Raji (cell line): ENCODE measurements around the gene MYOF.

Experiments used
- POLR2A ChIP-seq: IDR thresholded peaks from 2 replicates; pipeline ENCODE4 v1.6.1; 2011; ENCODE audit warnings: low read depth, low read length, control low read depth; ENCODE audit not compliant: insufficient read depth

The MYOF gene, protein sequence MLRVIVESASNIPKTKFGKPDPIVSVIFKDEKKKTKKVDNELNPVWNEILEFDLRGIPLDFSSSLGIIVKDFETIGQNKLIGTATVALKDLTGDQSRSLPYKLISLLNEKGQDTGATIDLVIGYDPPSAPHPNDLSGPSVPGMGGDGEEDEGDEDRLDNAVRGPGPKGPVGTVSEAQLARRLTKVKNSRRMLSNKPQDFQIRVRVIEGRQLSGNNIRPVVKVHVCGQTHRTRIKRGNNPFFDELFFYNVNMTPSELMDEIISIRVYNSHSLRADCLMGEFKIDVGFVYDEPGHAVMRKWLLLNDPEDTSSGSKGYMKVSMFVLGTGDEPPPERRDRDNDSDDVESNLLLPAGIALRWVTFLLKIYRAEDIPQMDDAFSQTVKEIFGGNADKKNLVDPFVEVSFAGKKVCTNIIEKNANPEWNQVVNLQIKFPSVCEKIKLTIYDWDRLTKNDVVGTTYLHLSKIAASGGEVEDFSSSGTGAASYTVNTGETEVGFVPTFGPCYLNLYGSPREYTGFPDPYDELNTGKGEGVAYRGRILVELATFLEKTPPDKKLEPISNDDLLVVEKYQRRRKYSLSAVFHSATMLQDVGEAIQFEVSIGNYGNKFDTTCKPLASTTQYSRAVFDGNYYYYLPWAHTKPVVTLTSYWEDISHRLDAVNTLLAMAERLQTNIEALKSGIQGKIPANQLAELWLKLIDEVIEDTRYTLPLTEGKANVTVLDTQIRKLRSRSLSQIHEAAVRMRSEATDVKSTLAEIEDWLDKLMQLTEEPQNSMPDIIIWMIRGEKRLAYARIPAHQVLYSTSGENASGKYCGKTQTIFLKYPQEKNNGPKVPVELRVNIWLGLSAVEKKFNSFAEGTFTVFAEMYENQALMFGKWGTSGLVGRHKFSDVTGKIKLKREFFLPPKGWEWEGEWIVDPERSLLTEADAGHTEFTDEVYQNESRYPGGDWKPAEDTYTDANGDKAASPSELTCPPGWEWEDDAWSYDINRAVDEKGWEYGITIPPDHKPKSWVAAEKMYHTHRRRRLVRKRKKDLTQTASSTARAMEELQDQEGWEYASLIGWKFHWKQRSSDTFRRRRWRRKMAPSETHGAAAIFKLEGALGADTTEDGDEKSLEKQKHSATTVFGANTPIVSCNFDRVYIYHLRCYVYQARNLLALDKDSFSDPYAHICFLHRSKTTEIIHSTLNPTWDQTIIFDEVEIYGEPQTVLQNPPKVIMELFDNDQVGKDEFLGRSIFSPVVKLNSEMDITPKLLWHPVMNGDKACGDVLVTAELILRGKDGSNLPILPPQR (N-terminal part only)

GRCh38 chr10:93482145-93482834, at the start of gene MYOF:
TSS of gene MYOF (minus strand) at chr10:93482334. CDS start at chr10:93482194, 140 bp downstream.
- TF ChIP-seq POLR2A: no peak

DNA sequence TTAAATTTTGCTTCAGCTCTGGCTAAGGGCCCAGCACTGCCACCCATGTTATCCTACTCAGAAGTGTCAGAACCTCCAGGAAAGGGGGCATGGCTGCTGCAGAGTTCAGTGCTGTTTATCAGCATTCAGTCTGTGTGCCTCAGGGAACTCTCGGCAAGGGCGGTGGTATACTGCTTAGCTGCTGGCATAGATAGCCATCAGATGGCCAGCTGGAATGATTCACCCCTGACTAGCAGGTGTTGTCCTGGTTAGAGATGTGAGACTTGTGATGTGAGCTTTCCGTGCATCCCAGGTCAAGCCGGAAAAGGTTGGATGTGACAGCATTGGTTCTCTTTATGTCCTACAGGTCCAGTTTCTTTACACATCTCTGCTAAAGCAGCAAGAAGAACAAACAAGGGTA, 36.4 kb upstream of the MYOF start:
- TF ChIP-seq POLR2A: no peak

- no peak for TF ChIP-seq POLR2A
Measured at GRCh38 chr10:93516006-93516380, 33.9 kb upstream of the MYOF start.

- no peak for TF ChIP-seq POLR2A
Measured at GRCh38 chr10:93515071-93516005, 33.2 kb upstream of the MYOF start.

DNA sequence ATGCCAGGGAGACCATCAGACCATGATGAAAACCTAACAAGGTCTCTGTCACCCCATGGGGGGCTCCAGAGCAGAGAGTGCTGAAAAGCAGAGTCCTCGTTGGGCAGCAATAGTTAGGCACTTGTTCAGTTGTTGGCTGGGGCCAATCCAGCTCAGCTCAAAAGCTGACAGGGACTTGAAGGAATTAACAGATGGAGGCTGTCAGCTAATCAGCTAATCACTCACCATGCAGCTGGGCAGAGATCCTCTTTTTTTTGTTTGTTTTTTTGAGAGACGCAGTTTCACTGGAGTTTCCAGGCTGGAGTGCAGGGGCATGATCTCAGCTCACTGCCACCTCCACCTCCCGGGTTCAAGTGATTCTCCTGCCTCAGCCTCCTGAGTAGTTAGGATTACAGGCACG, 32.4 kb upstream of the MYOF start:
- TF ChIP-seq POLR2A: no peak

DNA sequence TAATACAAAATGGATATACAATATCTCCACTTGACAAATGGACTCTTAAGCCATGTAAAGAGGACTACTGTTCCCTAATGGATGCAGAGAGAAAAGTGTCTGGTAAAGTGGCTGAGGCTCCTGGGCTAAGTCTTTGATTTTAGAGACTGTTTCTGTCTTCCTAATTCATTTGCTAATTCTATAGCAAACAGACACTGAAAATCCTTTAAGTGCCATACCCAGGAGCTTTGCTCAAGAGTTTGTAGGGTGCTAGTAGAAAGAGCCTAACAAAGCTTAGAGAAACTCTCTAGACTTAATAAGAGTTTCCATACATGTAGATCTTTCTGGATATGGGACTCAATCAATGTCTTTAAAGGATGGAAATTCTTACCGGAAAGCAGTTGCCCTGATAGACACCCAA, 31.0 kb upstream of the MYOF start:
- TF ChIP-seq POLR2A: no peak

DNA sequence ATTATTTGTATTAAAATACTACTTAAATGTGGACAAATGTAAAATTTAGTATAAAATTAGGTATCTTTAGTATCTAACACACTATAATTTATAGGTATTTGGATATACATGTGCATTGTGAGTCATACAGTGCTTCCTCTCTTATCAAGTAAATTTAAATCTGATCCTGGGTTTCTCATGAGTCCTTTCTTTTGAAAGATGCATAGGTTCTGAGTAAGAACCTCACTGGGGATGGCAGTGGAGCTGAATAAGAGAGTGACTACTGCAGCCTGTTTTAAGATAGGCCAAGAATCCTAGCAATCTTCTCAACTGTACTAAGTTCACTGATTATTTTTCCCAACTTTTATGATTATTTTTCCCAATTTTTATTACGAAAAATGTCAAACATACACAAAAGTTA, 30.4 kb upstream of the MYOF start:
- no peak for TF ChIP-seq POLR2A

- no peak for TF ChIP-seq POLR2A
Measured at GRCh38 chr10:93509816-93510215, 27.7 kb upstream of the MYOF start.

- no peak for TF ChIP-seq POLR2A
Measured at GRCh38 chr10:93505075-93505474, 22.9 kb upstream of the MYOF start.

DNA sequence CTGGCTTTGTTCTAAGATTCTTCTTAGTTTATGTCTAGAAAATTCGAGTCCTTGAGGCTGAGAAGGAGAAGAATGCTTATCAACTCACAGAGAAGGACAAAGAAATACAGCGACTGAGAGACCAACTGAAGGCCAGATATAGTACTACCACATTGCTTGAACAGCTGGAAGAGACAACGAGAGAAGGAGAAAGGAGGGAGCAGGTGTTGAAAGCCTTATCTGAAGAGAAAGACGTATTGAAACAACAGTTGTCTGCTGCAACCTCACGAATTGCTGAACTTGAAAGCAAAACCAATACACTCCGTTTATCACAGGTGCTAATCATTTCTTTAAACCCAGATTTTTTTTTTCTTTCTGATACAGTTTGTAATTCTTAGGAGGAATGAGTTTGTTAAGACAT, 20.9 kb upstream of the MYOF start:
- TF ChIP-seq POLR2A: no peak

DNA sequence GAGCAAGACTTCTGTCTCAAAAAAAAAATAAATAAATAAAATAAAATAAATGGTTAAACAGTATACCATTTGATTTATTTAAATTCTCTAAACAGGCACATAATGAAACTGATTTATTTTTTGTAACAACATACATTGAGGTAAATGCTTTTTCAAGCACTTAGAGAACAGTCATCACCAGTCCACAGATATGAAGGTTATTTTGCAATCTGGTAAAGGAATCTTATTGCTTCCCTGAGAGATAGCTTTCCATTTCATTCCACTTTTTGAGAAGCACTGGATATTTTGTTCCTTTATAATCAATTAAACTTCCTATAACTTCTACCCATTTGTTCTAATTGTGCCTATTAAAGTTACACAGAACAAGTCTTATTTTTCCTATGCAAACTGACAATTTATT, 19.5 kb upstream of the MYOF start:
- no peak for TF ChIP-seq POLR2A

GRCh38 chr10:93498166-93498565, 16.0 kb upstream of the MYOF start:
- TF ChIP-seq POLR2A: no peak

DNA sequence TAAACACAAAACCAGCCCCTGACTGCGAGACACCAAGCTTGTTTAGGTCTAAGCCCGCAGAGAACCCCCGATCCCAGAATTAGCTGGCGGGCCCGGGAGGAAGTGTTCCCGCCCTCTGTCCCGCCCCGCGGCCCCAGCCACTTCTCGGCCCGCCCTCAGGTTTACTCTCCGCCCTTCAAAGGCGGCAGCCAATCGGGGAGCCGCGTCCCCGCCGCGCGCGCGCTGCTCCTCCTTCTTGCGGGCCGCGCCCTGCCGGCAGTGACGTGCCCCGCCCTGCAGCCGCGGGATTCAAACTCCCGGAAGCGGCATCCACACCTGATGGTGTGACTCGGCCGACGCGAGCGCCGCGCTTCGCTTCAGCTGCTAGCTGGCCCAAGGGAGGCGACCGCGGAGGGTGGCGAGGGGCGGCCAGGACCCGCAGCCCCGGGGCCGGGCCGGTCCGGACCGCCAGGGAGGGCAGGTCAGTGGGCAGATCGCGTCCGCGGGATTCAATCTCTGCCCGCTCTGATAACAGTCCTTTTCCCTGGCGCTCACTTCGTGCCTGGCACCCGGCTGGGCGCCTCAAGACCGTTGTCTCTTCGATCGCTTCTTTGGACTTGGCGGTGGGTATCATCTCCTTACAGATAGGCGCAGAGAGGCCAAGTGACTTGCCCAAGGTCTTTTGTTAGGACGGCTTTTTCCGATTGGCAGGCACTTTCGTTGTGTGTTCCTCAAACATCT, 14.3 kb upstream of the MYOF start, which contains the start of gene CEP55:
Gene CEP55, plus strand, starts transcription at position 291 of the 720 bp plus-strand sequence. CDS start 3,440 bp downstream, outside the sequence.
- peak; percentile 88 for TF ChIP-seq POLR2A

GRCh38 chr10:93495654-93496321, 13.7 kb upstream of the MYOF start:
- no peak for TF ChIP-seq POLR2A
